ENCODE measurements around the gene TSPAN2.

The TSPAN2 gene

DNA sequence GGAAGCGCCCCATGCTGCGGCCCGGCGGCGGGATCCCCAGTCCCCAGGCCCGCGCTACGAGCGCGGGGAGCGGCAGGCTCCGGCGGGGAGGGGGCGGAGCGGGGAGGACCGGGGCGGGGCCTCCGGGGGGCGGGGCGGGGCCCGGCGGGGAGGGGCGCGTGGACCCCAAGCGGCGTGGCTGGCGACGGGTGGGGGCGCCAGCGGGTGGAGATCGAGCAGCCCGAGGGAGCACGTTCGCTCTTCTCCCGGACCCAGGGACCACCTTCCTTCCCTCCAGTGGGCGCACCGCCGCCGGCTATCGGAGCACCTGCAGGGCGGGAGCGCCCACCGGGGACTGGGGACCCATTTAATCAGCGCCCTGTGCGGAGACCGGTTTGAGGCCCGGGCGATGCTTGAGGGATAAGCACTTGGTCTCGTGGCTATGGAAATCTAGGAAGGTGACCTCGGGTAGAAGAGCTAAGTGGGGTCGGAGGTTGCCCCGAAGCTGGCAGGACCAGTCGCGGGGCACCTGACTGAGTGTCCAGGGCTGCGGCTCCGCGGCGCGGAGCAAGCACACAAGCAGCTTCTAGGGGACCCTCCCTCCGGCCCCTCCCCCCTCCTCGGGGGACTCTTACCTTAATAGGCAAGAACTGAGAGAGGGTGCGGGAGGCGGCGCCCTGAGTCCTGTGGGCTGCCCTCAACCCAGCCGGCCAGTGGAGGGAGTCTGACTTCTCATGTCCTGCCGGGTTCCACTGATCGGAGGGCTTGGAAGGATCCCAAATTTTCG lies at the start of gene TSPAN2:
Gene TSPAN2 (minus strand): TSS at position 84 of the 766 bp plus-strand sequence. CDS start 71 bp downstream, at position 13.
- peak; percentile 80 for DNase-seq (ENCODE audit: low read depth, low spot score)

DNA sequence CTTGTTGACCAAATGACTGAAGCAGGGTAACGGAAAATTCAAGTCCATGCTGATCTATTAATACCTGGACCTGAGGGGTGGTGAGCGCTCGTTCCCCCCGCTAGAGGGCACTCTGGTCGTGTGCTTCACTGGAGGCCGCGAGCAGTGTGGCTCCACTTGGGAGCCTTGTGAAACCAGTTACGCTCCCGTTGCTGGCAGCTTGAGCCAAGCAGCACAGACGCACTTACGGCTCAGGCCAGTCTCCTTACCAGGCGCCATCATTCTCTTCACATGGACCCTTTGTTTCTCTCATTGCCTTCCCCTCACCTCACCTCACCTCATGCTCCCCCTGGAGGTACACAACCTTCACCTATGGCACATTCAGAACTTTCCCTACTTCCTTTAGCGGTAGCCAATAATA lies 49.7 kb upstream of the TSPAN2 start:
- DNase-seq (ENCODE audit: low read depth, low spot score) = peak; percentile 69

DNA sequence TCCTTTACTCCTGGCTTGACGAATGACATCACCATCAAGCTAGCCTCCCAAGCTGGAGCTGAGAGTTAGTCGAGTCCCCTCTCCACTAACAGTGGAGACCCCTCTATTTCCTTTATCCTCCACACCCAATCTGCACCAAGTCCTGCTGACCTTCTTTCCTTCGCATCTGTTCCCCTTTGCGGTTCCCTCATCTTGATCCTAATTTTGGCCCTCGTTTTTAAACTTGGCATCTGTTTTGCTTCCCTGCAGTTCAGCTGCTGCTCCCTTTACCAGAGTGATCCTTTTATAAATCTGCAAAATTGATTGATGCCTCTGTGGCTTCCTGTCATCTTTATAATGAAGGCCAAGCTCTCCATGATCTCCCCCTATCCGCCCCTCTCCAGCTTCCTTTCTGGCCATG lies 49.0 kb upstream of the TSPAN2 start:
- no peak for DNase-seq (ENCODE audit: low read depth, low spot score)

DNA sequence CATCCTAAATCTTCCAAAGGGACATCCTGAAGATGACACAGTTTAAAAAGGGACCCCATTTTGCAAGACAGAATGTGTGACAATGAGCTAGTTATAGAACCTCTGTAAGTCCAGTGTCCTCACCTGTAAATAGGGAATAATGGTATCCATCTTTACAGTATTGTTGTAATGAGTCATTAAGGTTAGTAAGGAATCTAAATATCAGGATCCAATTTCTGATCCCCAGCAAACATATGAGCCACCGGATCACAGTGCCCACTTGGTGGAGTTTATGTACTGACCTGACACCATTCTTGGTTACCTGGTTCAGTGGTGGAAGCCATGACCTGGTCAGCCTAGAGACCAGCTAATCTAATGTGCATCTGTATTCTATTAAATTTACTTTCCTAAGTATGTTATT lies 47.9 kb upstream of the TSPAN2 start:
- no peak for DNase-seq (ENCODE audit: low read depth, low spot score)

DNA sequence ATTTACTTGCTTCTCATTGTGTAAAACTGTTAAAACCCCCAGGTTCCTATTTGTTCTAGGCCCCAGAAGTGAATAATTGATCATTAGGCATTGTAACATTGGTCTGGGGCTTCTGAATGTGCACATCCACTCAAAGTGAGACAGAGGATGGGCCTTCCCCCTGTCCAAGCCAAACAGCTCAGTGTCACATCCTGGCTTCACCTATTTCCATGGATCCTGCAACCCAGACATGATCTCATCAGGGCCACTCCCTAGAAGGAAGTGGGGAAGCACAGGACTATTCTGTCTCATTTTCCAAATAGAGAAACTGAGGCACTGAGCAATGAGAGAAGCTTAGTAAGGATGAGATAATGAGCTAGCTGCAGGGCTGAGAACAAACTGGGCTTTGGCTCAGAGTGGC lies 47.4 kb upstream of the TSPAN2 start:
- DNase-seq (ENCODE audit: low read depth, low spot score) = no peak

DNA sequence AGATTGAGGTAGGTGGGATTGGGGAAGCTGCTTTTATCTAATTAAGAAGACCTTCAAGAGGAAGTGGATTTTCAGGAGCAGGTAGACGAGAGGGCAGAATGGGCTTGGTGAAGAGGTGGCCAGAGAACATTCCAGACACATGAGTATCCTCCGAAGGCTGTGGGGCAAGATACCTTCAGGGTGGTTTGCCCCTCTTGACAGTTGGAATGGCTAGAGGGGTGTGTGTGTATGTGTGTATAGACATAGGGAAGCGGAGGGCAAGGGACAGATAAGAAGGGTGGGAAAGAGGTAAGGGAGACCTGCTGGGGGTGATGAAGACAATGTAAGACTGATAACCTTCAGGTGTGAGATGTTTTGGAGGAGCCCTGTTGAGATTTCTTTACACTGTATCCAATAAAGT lies 46.8 kb upstream of the TSPAN2 start:
- DNase-seq (ENCODE audit: low read depth, low spot score) = no peak

DNA sequence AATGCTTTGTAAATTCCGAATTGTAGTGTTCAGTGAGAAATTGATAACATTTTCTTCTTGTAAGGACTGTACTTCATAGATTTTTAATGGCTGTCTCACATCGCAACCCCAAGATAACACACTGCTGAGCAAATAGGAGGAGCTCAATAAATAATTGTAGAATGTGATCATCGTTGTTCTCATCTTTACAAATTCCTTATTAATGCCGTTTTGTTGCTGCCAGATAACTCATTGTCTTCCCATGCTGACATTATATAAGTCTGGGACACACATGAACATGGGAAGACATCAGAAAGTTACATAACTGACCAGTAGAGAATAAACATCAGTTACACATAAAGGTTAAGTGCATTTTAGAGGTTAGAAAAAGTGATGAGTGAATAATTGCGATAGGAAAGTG lies 46.4 kb upstream of the TSPAN2 start:
- DNase-seq (ENCODE audit: low read depth, low spot score) = no peak

DNA sequence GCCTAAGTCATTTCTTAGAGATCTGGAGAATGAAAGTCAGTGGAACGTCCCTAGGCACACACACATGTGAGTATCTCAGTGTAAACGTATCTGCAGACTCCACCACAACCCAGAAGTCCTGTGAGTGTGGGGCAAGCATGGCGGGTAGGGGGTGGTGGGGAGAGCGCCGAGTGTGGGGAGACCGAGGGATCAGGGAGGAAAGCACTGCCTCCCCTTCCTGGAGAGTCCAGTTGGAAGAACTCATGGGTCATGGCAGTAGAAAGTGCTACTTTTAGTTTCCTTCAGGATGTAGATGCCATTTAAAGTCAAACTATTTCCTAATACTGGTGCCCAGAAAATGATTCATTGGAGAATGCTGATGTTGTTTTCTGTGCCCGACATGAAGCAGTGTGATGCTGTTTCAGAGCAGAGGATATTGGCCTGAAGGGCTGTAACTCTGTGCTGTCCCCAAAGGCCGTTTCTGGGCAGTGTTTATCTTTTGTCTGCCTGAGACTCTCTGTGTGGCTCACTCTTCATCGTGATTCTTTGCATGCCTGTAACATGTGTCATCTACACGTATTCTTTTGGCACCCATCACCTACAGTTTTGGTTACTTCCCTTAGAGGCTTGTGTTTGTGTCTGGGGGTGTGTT lies 45.7 kb upstream of the TSPAN2 start:
- DNase-seq (ENCODE audit: low read depth, low spot score) = no peak

DNA sequence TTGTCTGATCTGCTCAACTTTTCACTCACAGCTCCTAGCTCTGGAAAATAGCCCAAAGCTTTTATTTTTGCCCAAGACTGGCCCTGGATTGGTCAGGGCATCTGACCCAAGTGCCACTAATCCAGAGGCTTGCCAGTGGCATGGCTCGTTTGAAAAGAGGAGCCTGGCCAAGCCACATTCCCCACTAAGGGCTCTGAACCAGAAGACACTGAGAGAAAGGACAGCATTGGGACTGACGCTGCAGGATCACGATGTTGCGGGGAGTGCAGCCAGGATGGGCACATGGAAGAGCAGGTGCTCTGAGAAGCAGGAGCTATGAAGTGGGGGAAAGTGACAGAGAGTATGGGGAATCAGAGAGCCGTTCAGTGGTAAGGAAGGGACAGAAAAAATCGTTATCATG lies 44.9 kb upstream of the TSPAN2 start:
- no peak for DNase-seq (ENCODE audit: low read depth, low spot score)

DNA sequence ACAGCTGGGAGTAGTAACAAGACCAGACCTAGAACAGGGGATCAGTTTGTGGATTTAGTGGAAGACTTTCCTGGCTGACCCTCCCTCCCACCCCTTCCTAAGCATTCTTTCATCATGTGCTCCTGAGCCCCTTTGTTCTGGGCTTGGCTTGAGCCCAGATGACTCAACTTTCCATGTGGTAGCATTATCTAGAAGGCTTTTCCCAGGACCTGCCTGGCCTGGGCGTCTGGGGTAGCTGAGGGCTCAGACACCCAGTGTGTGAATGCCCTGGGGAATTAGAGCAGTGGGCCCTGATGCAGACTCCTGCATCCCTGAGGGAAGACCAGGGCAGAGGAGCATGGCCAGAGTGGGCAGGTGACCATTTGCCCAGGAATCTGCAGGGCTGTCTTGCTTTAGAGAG lies 44.1 kb upstream of the TSPAN2 start:
- DNase-seq (ENCODE audit: low read depth, low spot score) = no peak

DNA sequence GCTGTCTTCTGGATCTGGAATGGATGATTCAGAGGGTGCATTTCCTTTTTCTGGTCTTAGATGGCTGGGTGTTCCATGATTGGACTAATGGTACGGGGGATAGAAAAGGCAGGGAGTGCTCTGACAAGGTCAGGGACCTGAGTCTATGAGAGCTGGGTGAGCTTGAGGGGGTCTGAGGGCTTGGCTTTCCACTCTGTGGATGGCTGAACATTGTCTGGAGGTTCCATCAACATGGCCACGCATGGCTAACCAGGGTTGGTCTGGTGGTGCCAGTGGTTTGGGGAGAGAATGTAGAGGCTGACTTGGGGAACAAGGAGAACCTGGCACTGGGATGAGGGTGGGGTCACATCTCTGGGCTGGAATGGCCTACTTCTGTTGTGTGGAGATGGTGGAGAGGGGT lies 41.5 kb upstream of the TSPAN2 start:
- no peak for DNase-seq (ENCODE audit: low read depth, low spot score)

DNA sequence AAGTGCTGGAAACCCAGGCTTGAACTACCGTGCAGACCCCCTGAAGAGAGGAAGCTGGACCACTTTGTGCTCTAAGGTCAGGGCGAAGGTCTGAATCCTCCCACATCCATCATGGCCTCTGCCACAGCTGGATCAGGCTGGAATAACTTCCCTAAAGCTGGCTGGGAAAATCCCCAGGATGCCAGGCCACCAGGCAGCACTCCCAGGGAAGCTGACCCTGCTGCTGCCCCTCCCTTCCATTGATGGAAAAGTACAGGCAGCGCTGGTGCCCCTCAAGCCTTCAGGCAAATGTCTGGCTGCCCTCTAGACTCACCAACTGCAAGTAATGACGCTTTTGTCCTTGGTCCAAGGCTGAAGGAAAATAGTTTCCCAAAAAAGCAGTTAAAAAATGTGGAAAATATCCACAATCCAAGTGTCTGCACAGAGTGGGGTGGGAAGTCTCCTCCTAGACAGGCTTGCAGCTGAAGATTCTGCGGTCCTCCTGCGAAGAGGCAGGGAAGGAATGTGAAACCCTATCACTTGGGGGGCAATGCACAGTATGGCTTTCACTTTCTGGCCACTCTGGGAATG lies 39.9 kb upstream of the TSPAN2 start:
- no peak for DNase-seq (ENCODE audit: low read depth, low spot score)

DNA sequence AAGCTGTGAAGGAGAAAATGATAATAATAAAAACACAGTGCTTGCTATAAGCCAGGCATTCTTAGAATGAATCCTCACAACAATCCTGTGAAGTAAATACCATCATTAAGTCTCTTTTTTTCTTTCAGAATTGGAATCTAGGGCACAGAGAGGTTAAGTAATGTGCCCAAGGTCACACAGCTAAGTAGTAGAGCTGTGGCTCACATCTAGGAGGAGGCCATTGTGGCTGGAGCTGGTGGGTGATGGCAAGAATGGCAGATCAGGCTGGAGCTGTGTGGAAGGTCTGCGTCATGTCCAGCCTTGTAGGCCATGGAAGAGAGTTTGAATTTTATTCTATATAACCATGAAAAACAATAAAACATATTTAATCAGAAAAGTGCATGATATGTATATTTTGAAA lies 38.2 kb upstream of the TSPAN2 start:
- no peak for DNase-seq (ENCODE audit: low read depth, low spot score)

DNA sequence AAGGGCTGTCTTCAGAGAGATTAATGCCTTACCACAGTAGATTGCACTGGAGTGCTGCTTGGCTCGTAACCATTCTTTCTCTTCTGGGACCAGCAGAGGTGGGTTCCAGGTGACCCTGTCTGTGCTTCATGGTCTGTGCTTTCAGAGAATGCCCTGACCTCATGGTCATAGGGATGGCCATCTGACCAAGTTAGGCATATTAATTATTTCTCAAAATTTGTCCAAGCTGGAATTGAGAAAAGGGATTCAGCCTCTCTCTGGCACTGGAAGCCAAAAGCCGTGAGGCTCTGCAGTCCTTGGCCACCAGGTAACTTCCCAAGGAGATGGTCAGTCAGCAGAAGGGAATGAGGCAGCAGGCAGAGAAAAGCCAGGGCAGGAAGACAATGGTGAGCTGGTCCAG lies 37.2 kb upstream of the TSPAN2 start:
- no peak for DNase-seq (ENCODE audit: low read depth, low spot score)

DNA sequence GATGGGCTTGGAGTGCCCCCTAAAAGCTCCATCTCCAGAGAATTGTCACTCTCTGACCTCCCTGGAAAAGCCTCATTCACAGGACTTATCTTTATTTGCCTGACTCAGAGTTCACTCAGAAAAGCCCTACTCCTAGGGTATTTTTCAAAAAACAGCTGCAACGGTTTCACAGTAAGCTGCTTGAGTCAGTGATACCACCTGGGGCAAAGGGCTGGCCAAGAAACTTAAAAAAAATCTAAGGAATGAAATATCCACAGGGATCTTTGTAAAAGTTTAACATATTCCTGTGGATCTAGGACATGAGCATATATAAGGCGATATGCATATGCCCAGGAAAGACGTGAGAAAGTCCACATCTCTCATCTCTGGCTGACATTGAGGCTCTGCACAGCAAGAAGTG lies 33.8 kb upstream of the TSPAN2 start:
- no peak for DNase-seq (ENCODE audit: low read depth, low spot score)

DNA sequence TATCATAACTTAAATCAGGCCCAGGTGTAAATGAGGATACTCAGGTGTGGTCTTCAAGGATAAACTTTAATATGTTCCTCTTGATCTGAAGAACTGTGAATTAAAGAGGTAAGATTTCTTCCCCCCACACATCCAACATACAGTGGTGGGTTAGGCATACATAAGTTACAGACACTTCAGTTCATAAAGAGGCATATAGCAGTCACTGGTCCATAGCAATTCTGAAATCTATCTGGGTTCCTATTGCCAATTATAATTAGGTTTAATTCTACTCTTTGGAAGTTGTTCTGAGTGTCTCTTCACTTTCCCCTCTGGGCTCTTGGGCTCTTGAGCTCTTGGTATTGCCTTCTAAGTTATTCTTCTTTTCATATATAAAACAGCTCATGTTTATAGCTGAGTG lies 32.5 kb upstream of the TSPAN2 start:
- DNase-seq (ENCODE audit: low read depth, low spot score) = no peak

DNA sequence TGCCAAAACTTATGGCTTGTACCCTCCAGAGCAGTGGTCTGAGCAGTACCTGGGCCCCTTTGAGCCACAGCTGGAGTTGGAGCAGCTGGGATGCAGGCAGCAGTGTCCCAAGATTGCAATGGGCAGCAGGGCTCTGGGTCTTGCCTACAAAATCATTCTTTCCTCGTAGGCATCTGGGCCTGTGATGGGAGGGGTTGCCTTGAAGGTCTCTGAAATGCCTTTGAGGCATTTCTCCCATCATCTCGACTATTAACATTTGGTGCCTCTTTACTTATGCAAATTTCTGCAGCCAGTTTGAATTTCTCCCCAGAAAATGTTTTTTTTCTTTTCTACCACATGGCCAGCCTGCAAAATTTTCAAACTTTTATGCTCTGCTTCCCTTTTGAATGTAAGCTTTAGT lies 31.0 kb upstream of the TSPAN2 start:
- no peak for DNase-seq (ENCODE audit: low read depth, low spot score)

DNA sequence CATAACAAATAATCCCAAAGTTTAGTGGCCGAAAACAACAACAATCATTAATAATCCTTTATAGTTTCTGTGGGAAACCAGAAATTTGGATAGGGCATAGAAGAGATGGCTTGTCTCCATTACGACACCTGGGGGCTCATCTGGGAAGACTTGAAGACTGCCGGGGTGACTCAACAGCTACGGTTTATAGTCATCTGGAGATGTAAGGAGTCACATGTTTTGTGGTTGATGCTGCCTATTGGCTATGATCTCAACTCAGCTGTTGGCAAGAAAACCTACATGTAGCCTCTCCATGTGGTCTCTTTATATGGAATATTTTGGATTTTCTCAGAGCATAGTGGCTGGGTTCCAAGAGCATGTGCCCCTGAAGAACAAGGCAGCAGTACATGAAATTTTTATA lies 29.3 kb upstream of the TSPAN2 start:
- no peak for DNase-seq (ENCODE audit: low read depth, low spot score)

DNA sequence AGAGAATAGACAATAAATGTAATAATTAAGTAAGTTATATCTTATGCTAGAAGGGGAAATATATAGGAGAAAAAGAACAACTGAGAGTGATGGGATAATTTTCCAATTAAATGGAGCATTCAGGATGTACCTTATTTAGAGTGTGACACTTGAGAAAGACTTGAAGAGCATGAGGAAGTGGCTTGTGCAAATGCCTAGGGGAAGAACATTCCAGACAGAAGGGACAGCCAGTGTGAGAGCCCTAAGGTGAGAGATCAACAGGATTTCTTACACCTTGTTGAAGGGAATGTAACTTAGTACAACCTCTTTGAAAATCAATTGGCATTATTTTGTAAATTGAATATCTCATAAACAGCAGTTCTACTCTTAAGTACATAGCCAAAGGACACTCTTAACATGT lies 28.8 kb upstream of the TSPAN2 start:
- no peak for DNase-seq (ENCODE audit: low read depth, low spot score)

DNA sequence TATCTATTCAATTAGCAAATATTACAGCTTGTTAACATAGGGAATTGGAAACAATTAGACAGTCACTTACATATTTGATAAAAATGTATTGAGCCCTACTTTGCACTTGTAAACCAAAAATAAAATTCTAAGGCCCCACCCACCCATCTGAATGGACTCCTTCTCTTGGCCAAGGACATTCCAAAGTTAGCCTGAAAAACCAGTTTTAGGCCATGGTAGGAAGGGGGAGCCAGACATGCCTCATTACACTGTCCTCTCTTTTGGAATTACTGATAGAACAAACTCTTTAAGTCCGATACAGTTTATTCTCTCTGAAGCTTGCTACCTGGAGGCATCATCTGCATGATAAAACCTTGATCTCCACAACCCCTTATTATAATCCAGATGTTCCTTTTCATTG lies 28.0 kb upstream of the TSPAN2 start:
- no peak for DNase-seq (ENCODE audit: low read depth, low spot score)

DNA sequence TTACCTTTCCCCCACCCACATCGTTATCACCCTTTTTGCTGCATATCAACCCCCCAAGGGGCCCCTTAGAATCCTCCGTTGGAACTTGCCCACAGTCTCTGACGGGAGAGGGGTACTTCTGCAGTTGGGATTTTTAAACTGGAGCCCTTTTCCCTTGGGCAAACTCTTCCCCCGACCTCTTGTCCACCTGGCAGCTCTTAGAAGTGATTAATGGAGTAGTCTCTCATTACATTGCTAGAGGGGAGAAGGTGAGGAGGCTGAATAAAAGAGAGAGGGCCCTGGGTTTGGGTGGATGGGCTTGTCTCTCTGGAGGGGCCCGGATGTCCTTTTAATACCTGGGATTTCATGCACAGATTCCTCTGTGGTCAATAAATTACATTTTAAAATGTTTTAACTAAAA lies 27.2 kb upstream of the TSPAN2 start:
- DNase-seq (ENCODE audit: low read depth, low spot score) = no peak

DNA sequence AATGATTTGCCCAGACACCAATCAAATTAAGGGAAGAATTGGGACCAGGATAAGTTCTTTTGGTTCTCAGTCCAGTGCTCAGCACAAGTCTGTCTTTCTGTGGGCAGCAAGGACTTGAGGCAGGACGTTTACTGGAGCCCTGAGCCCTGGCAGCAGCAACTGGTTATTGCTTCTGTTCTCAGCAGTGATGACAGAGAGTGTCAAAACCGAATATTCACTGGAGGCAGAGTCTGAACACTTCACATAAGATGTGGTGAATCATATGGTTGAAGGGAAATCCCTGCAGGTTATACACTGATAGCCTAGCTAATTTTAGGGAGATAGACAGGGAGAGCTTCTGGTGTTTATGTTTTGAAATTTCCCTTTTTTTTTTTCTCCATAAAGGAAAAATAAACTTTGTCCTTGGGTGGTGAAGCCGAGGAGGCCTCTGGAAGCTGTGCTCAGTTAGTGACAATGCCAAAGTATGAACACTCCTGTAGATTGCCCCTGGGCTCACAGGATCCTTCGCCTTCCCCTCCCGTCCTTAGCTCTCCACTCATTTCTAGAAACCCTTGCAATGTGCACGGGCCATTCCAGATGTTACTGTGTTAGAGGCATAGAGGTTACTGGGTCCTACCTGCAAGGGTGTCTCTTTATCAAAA lies 26.3 kb upstream of the TSPAN2 start:
- no peak for DNase-seq (ENCODE audit: low read depth, low spot score)

DNA sequence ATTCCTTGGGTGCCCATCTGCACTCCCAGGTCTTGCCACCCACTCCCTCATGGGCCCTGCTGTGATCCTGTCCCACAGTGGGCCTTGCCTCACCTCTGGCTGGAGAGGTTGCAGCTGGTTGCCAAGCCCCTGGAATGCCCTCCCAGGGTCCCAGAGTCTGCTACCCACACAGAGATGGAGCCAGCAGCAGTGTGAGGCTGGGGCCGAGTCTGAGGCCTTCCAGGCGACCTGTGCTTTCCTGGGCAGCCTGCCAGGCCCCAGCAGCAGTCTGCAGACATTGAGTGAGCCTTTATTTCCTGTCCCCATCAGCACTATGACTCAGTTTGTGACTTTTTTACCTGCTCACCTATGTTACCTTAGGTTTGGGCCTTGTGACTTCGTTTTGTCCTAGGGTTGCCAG lies 25.0 kb upstream of the TSPAN2 start:
- no peak for DNase-seq (ENCODE audit: low read depth, low spot score)

Data from iPS DF 19.7 (cell line).